Hematopoietic multipotent progenitor cell treated with erythropoietin and hydrocortisone succinate and interleukin-3 and kit ligand, for 15 days (in vitro differentiated cells): Measurements from ENCODE around the gene KIFAP3.
"Not testable (repeated sequence)": the region's sequence is repeated elsewhere in the genome, so short reads cannot be mapped to it uniquely, and the experiment has no call there.

ENCODE experiments used
- DNase-seq: peaks from one replicate; pipeline ENCODE4 v3.0.0-alpha.2; 2015; ENCODE audit warnings: low spot score

KIFAP3 gene

GRCh38 chr1:169924063-169924462 is 150.4 kb downstream of the KIFAP3 start:
- DNase-seq: no peak

- no peak for DNase-seq
These were observed 153.4 kb downstream of the KIFAP3 start for GRCh38 chr1:169921080-169921479.

GRCh38 chr1:169918927-169919326 is 155.6 kb downstream of the KIFAP3 start:
- no peak for DNase-seq

- not testable (repeated sequence) for DNase-seq
These were observed 156.3 kb downstream of the KIFAP3 start for GRCh38 chr1:169918220-169918619.

- DNase-seq: no peak
These were observed 159.3 kb downstream of the KIFAP3 start for GRCh38 chr1:169915150-169915549.

GRCh38 chr1:169914531-169914930 is 160.0 kb downstream of the KIFAP3 start:
- DNase-seq: no peak

- no peak for DNase-seq
These were observed 165.0 kb downstream of the KIFAP3 start for GRCh38 chr1:169909499-169909898.

- DNase-seq: no peak
These were observed 167.6 kb downstream of the KIFAP3 start for GRCh38 chr1:169906938-169907337.

GRCh38 chr1:169904834-169905233 is 169.7 kb downstream of the KIFAP3 start:
- DNase-seq: no peak

GRCh38 chr1:169902751-169903150 is 171.7 kb downstream of the KIFAP3 start:
- no peak for DNase-seq

GRCh38 chr1:169901115-169901514 is 173.4 kb downstream of the KIFAP3 start:
- no peak for DNase-seq

- no peak for DNase-seq
These were observed 173.9 kb downstream of the KIFAP3 start for GRCh38 chr1:169900571-169900970.

- DNase-seq: no peak
These were observed 174.8 kb downstream of the KIFAP3 start for GRCh38 chr1:169899519-169900217.

- no peak for DNase-seq
These were observed 178.5 kb downstream of the KIFAP3 start for GRCh38 chr1:169896013-169896412.

- DNase-seq: no peak
These were observed 179.9 kb downstream of the KIFAP3 start for GRCh38 chr1:169894424-169895145.

GRCh38 chr1:169893645-169894423 is 180.7 kb downstream of the KIFAP3 start, which contains the start of gene SCYL3:
Gene SCYL3, minus strand, starts transcription at chr1:169893896. Its CDS starts 5,056 bp downstream, at chr1:169888840.
- DNase-seq: peak; percentile 97

- peak; percentile 16 for DNase-seq
These were observed 181.4 kb downstream of the KIFAP3 start for GRCh38 chr1:169892927-169893644.

GRCh38 chr1:169892176-169892926 is 182.1 kb downstream of the KIFAP3 start:
- no peak for DNase-seq

GRCh38 chr1:169891539-169891885 is 183.0 kb downstream of the KIFAP3 start:
- DNase-seq: no peak

GRCh38 chr1:169890761-169891538 is 183.5 kb downstream of the KIFAP3 start:
- DNase-seq: no peak

GRCh38 chr1:169889871-169890270 is 184.6 kb downstream of the KIFAP3 start:
- DNase-seq: no peak
